ENCODE data around the gene ADGRD2. TPM values are rescaled to one million over a fixed set of nuclear protein-coding genes. Genes with fewer than 3 reads are reported as not detected.
A peak's percentile ranks its signal among the peaks of the same experiment; 100 is the strongest.

Gene ADGRD2
- polyA plus RNA-seq, 3 donors, result not detected

- Mint-ChIP-seq H3K4me1 (peaks cover 6% of the 10 kb centered on the region), H3K27ac (no peak overlapping the region), H3K36me3 (peaks cover 4% of the 10 kb centered on the region in 2 donors), H3K9me3 (peaks cover 0 to 12% (median 8%) of the 10 kb centered on the region in 7 donors), H3K4me3 (peak overlapping the region in 1 of 2 donors; percentile 83), H3K27me3 (ENCODE audit: low read depth in 3 of 3) (peaks cover 43 to 55% (median 43%) of the 10 kb centered on the region in 3 donors)
- intact Hi-C loops (cut with micrococcal nuclease), result no loop called here
- Histone ChIP-seq H3K4me3 (replicated peaks in 1 of 3; ENCODE audit: low read depth in 2 of 3, low read length in 3 of 3) (no peak overlapping the region), H2AFZ (ENCODE audit: insufficient read depth, low read depth, low read length, poor library complexity, severe bottlenecking) (no peak overlapping the region), H4K20me1 (ENCODE audit: insufficient read depth, low read length) (no peaks in the 10 kb centered on the region), H3K9me3 (replicated peaks in 1 of 2; ENCODE audit: control insufficient read depth in 1 of 2, insufficient read depth in 1 of 2, low read length in 2 of 2) (peaks cover 0 to 8% of the 10 kb centered on the region in 2 donors), H3K36me3 (replicated peaks in 1 of 2; ENCODE audit: control insufficient read depth in 1 of 2, insufficient read depth in 2 of 2, low read length in 2 of 2) (no peaks in the 10 kb centered on the region), H3K27ac (ENCODE audit: low read depth in 1 of 2, low read length in 2 of 2) (no peak overlapping the region), H3K27me3 (ENCODE audit: control insufficient read depth in 2 of 2, insufficient read depth in 2 of 2, low read length in 2 of 2) (peaks cover 17 to 52% of the 10 kb centered on the region in 2 donors), H3K4me1 (ENCODE audit: control insufficient read depth in 1 of 2, insufficient read depth in 2 of 2, low read length in 2 of 2) (peaks cover 4 to 10% of the 10 kb centered on the region in 2 donors), H3K79me2 (ENCODE audit: insufficient read depth, low read length) (no peaks in the 10 kb centered on the region), H3K4me2 (replicated peaks; ENCODE audit: extremely low read depth, low read length, poor library complexity, severe bottlenecking) (peak overlapping the region; percentile 26), H3K9ac (ENCODE audit: insufficient read depth, low read length, poor library complexity, severe bottlenecking) (no peak overlapping the region)
- no peak for DNase-seq
- WGBS (ENCODE audit: insufficient coverage), result 55% methylated on average over 52 of the region's 69 CpGs
- TF ChIP-seq CTCF (IDR thresholded peaks at IDR 0.05), result no peak
Observed at GRCh38 chr9:124505006-124505900, 55.0 kb downstream of the ADGRD2 start.

- Histone ChIP-seq H3K36me3 (replicated peaks in 1 of 2; ENCODE audit: control insufficient read depth in 1 of 2, insufficient read depth in 2 of 2, low read length in 2 of 2) (no peaks in the 10 kb centered on the region), H2AFZ (ENCODE audit: insufficient read depth, low read depth, low read length, poor library complexity, severe bottlenecking) (no peak overlapping the region), H3K9me3 (replicated peaks in 1 of 2; ENCODE audit: control insufficient read depth in 1 of 2, insufficient read depth in 1 of 2, low read length in 2 of 2) (peaks cover 0 to 8% of the 10 kb centered on the region in 2 donors), H3K4me3 (replicated peaks in 1 of 3; ENCODE audit: low read depth in 2 of 3, low read length in 3 of 3) (no peak overlapping the region), H3K4me1 (ENCODE audit: control insufficient read depth in 1 of 2, insufficient read depth in 2 of 2, low read length in 2 of 2) (peaks cover 4 to 10% of the 10 kb centered on the region in 2 donors), H3K9ac (ENCODE audit: insufficient read depth, low read length, poor library complexity, severe bottlenecking) (no peak overlapping the region), H4K20me1 (ENCODE audit: insufficient read depth, low read length) (no peaks in the 10 kb centered on the region), H3K79me2 (ENCODE audit: insufficient read depth, low read length) (no peaks in the 10 kb centered on the region), H3K27ac (ENCODE audit: low read depth in 1 of 2, low read length in 2 of 2) (no peak overlapping the region), H3K27me3 (ENCODE audit: control insufficient read depth in 2 of 2, insufficient read depth in 2 of 2, low read length in 2 of 2) (peaks cover 17 to 47% of the 10 kb centered on the region in 2 donors), H3K4me2 (replicated peaks; ENCODE audit: extremely low read depth, low read length, poor library complexity, severe bottlenecking) (no peak overlapping the region)
- Mint-ChIP-seq H3K36me3 (peaks cover 4% of the 10 kb centered on the region in 2 donors), H3K27ac (no peak overlapping the region), H3K4me1 (peaks cover 6% of the 10 kb centered on the region), H3K27me3 (ENCODE audit: low read depth in 3 of 3) (peaks cover 43 to 56% (median 43%) of the 10 kb centered on the region in 3 donors), H3K9me3 (peaks cover 0 to 12% (median 8%) of the 10 kb centered on the region in 7 donors), H3K4me3 (peak overlapping the region in 1 of 2 donors; percentile 83)
- DNase-seq, result no peak
- 95% methylated on average over 17 of the region's 19 CpGs for WGBS (ENCODE audit: insufficient coverage)
- intact Hi-C loops (cut with micrococcal nuclease), result no loop called here
- no peak for TF ChIP-seq CTCF (IDR thresholded peaks at IDR 0.05)
Observed at GRCh38 chr9:124505901-124506346, 55.7 kb downstream of the ADGRD2 start.

Data from CD14-positive monocyte (primary cell).